ENCODE data around the gene CDK14.

CDK14 gene

GRCh38 chr7:90876701-90877100, 280.6 kb downstream of the CDK14 start:
- TF ChIP-seq CTCF (IDR thresholded peaks at IDR 0.05; ENCODE audit: low read depth, low read length) = no peak
- Histone ChIP-seq H3K27ac (no peak overlapping the region), H3K36me3 (no peaks in the 10 kb centered on the region), H3K9me3 (ENCODE audit: severe bottlenecking) (peaks cover 11% of the 10 kb centered on the region), H3K27me3 (ENCODE audit: insufficient read depth, low read depth, severe bottlenecking) (no peaks in the 10 kb centered on the region), H3K4me3 (ENCODE audit: low read depth, low read length) (no peak overlapping the region)
- no peak for DNase-seq

GRCh38 chr7:90877201-90877600, 281.1 kb downstream of the CDK14 start:
- Histone ChIP-seq H3K4me3 (ENCODE audit: low read depth, low read length) (no peak overlapping the region), H3K36me3 (no peaks in the 10 kb centered on the region), H3K27me3 (ENCODE audit: insufficient read depth, low read depth, severe bottlenecking) (no peaks in the 10 kb centered on the region), H3K27ac (no peak overlapping the region; the same call in 1 of the 2 replicates), H3K9me3 (ENCODE audit: severe bottlenecking) (peaks cover 13% of the 10 kb centered on the region)
- TF ChIP-seq CTCF (IDR thresholded peaks at IDR 0.05; ENCODE audit: low read depth, low read length) = no peak
- no peak for DNase-seq

GRCh38 chr7:90879924-90880323, 283.8 kb downstream of the CDK14 start:
- no peak for TF ChIP-seq CTCF (IDR thresholded peaks at IDR 0.05; ENCODE audit: low read depth, low read length)
- peak overlapping the region; percentile 57 for H3K27ac ChIP-seq
- H3K27me3 ChIP-seq (ENCODE audit: insufficient read depth, low read depth, severe bottlenecking) = no peaks in the 10 kb centered on the region
- no peaks in the 10 kb centered on the region for H3K36me3 ChIP-seq
- H3K9me3 ChIP-seq (ENCODE audit: severe bottlenecking) = peaks cover 13% of the 10 kb centered on the region
- peak; percentile 83 for DNase-seq
- no peak overlapping the region for H3K4me3 ChIP-seq (ENCODE audit: low read depth, low read length)

- no peak for TF ChIP-seq CTCF (IDR thresholded peaks at IDR 0.05; ENCODE audit: low read depth, low read length)
- no peak overlapping the region for H3K27ac ChIP-seq
- peaks cover 5% of the 10 kb centered on the region for H3K9me3 ChIP-seq (ENCODE audit: severe bottlenecking)
- no peaks in the 10 kb centered on the region for H3K27me3 ChIP-seq (ENCODE audit: insufficient read depth, low read depth, severe bottlenecking)
- DNase-seq = no peak
- no peak overlapping the region for H3K4me3 ChIP-seq (ENCODE audit: low read depth, low read length)
- H3K36me3 ChIP-seq = no peaks in the 10 kb centered on the region
Measured at GRCh38 chr7:90886416-90886815, 290.3 kb downstream of the CDK14 start.

- H3K27ac ChIP-seq = no peak overlapping the region
- no peak for TF ChIP-seq CTCF (IDR thresholded peaks at IDR 0.05; ENCODE audit: low read depth, low read length)
- no peak for DNase-seq
- H3K9me3 ChIP-seq (ENCODE audit: severe bottlenecking) = no peaks in the 10 kb centered on the region
- H3K4me3 ChIP-seq (ENCODE audit: low read depth, low read length) = no peak overlapping the region
- no peaks in the 10 kb centered on the region for H3K27me3 ChIP-seq (ENCODE audit: insufficient read depth, low read depth, severe bottlenecking)
- H3K36me3 ChIP-seq = no peaks in the 10 kb centered on the region
Measured at GRCh38 chr7:90889210-90889609, 293.1 kb downstream of the CDK14 start.

- Histone ChIP-seq H3K27ac (no peak overlapping the region), H3K9me3 (ENCODE audit: severe bottlenecking) (no peaks in the 10 kb centered on the region), H3K36me3 (no peaks in the 10 kb centered on the region), H3K27me3 (ENCODE audit: insufficient read depth, low read depth, severe bottlenecking) (no peaks in the 10 kb centered on the region), H3K4me3 (ENCODE audit: low read depth, low read length) (no peak overlapping the region)
- TF ChIP-seq CTCF (IDR thresholded peaks at IDR 0.05; ENCODE audit: low read depth, low read length) = no peak
- DNase-seq = no peak
Measured at GRCh38 chr7:90889644-90890043, 293.5 kb downstream of the CDK14 start.
